HG02571 (cell line): ENCODE results near the gene CENPC.
"Not testable (repeated sequence)": the region's sequence is repeated elsewhere in the genome, so short reads cannot be mapped to it uniquely, and the experiment has no call there.

ENCODE experiments used
- ATAC-seq: cut with Tn5 transposase; IDR thresholded peaks from one replicate; pipeline ENCODE4 v1.9.1; 2021; ENCODE audit warnings: mild to moderate bottlenecking, moderate library complexity; ENCODE audit not compliant: unreplicated experiment

CENPC gene

GRCh38 chr4:67470871-67471270 lies 74.4 kb downstream of the CENPC start:
- ATAC-seq: no peak

- ATAC-seq: no peak
Observed at GRCh38 chr4:67468830-67469229, 76.5 kb downstream of the CENPC start.

DNA sequence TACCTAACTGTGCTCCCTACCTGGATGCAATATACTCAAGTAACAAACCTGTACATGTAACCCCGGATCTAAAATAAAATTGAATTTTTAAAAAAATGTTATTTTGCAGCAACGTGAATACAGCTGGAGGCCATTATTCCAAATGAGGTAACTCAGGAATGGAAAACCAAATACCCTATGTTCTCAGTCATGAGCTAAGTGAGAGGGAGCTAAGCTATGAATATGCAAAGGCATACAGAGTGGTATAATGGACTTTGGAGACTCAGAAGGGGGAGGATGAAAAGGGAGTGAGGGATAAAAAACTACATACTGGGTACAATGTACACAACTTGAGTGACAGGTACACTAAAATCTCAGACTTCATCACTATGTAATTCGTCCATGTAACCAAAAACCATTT lies 78.6 kb downstream of the CENPC start:
- no peak for ATAC-seq

DNA sequence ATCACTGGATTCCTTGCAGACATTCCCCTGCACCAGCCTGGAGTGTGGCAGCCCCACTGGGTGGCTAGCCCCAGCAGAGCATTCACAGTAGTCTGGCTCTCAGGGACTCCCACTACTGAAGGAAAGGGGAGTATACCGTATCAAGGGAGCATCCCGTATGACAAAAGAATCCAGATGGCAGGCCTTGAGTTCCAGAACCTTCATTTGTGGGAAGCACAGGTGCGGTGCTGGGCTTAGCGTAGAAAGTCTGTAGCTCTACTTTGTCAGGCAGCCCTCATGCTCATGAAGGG lies 79.6 kb downstream of the CENPC start:
- no peak for ATAC-seq

DNA sequence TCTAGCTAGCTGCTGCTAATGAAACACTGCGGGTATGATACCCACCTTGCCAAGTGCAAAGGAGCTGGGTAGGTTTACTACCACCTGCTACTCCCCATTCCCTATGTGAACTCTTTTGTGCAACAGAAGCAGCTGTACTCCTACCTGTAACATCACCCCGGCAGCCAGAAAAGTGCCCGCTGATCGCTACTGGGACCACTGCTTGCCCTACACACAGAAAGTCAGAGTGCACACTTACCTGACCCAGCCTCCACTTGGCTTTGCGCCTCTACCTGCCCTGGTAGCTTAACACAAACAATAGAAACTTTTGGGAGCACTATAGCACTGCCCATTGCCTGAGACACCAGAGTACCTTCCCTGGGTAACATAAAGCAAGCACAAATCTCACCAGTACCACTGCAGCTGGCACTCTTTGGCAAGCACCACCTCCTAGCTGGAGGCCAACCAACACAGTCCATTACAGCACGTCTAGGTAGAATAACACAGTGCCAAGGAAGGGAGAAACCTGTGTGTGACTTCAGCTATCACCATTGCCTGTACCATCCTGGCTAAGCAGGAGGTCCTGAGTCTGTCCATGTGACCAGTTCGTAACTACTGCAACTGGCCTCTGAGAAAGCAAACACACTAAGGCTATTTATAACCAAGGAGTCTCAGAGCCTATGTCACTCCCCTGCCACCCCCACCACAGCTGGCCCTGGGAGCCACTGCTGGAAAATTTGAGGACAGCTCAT lies 80.1 kb downstream of the CENPC start:
- no peak for ATAC-seq

- no peak for ATAC-seq
Observed at GRCh38 chr4:67460574-67460973, 84.7 kb downstream of the CENPC start.

- ATAC-seq: no peak
Observed at GRCh38 chr4:67459164-67459563, 86.1 kb downstream of the CENPC start.

DNA sequence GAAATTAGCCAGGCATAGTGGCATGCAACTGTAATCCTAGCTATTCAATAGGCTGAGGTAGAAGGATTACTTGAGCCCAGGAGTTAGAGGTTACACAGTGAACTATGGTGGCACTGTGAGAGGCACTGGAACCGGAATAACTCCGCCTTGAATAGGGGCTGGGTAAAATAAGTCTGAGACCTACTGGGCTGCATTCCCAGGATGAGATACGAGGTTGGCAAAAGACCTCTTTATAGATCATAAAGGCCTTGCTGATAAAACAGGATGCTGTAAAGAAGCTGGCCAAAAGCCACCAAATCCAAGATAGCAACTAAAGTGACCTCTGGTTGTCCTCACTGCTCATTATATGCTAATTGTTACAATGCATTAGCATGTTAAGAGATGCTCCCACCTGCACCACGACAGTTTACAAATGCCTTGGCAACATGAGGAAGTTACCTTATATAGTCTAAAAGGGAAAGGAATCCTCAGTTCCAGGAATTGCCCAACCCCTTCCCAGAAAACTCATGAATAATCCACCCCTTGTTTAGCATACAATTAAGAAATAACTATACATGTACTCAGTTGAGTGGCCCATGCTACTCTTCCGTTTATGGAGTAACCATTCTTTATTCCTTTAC lies 88.6 kb downstream of the CENPC start:
- ATAC-seq: no peak

- ATAC-seq: not testable (repeated sequence)
Observed at GRCh38 chr4:67452846-67453205, 92.5 kb downstream of the CENPC start.

GRCh38 chr4:67452100-67452845 lies 93.0 kb downstream of the CENPC start:
- no peak for ATAC-seq

- no peak for ATAC-seq
Observed at GRCh38 chr4:67451464-67451863, 93.8 kb downstream of the CENPC start.

- ATAC-seq: no peak
Observed at GRCh38 chr4:67448621-67449020, 96.7 kb downstream of the CENPC start.

- ATAC-seq: no peak
Observed at GRCh38 chr4:67447873-67448272, 97.4 kb downstream of the CENPC start.

DNA sequence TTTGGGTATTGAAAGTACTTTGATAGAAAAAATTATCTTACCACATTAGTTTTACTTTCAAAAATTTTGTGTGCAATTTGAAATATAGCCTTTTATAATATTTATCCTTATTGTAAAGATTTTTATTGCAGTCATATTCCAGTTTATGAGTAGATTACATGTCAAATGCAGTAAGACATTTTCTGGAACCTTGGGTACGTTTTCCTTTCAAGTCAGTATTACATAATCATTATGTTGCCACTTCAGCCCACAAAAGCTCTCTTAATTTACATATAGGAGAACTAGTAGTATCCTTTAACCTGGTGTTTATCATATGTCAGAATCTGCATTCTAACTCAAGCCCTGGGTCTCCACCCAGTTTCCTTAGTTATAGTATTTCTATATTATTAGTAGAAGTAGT lies 98.5 kb downstream of the CENPC start:
- ATAC-seq: no peak

DNA sequence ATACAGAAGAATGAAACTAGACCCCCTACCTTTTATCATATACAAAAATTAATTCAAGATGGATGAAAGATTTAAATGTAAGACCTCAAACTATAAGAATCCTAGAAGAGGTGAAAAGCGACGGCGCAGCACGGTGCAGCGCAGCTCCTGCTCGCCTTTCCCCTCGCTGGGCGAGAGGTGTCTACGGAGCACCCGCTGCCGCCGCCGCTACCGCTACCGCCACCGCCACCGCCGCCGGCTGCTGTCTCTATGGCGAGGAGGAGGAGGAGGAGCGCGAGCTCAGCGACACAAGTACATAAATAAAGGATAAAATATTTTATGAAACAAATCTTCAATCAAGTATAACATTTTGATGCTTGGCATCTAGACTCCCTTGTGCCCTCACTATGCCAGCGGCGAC lies 99.4 kb downstream of the CENPC start:
- ATAC-seq: not testable (repeated sequence)

DNA sequence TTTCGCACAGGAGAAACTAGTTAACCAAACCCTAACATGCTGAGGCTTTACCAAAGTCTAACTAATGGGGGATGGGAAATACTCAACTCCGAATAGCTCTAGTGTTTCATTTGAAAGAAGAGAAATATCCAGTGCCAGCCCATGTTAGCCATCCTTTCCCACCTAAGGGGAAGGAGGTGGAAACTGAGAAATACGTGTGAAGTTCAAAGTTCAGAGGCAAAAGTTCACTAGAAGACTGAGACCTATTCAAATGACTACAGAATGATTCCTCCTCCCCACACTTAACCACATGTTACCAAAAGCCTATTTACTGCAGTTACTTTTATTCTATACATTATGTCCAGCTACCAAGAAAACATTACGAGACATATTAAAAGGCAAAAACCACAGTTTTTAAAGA lies 106.3 kb downstream of the CENPC start:
- ATAC-seq: no peak

GRCh38 chr4:67437974-67438713 lies 107.2 kb downstream of the CENPC start:
- ATAC-seq: no peak

GRCh38 chr4:67436742-67437141 lies 108.6 kb downstream of the CENPC start:
- ATAC-seq: no peak

DNA sequence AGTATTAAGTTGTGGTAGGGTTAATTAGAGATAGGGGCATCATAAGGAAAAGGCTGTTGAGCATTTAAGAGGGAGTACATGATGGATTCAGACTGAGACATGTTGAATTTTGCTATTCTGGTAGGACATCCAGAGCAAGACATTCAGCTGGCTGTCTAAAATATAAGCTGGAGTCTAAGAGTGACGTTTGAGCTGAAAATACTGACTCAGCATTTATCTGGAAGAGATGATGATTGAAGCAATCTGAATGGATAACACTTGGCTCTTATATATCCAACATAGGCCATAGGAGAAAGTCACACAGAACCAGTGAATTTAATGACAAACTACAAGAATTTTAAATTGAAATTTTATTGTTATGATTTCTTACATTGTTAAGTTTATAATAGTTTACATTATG lies 114.3 kb downstream of the CENPC start:
- no peak for ATAC-seq

DNA sequence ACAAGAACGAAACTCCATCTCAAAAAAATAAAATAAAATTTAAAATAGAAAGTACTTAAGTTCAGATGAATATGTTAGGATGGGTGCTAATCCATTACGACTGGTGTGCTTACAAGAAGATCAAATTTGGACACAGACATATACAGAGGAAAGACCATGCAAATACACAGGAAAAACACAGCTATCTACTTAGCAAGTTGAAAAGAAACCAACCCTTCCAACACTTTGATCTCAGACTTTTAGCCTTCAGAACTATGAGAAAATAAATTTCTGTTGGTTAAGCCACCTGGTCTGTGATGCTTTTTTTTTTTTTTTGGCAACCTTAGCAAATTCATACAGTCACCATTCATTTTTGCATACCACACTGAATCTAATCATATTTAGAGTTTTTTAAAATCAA lies 116.5 kb downstream of the CENPC start:
- no peak for ATAC-seq
